Mesothelial cell of epicardium (in vitro differentiated cells): Measurements from ENCODE around the gene SMOC2. TPM values are rescaled to one million over a fixed set of nuclear protein-coding genes. Genes with fewer than 3 reads are reported as not detected.

Experiments
- DNase-seq, 2 experiments: peaks; one replicate each; pipeline ENCODE4 v3.0.0; 2021; ENCODE audit warnings: low spot score in 2 of 2; ENCODE audit not compliant: unreplicated experiment in 2 of 2
- H3K27ac Mint-ChIP-seq: 2 replicates; pipeline ENCODE4 v1.8.0; 2021; ENCODE audit warnings: mixed read lengths
- H3K27me3 Mint-ChIP-seq: 2 replicates; pipeline ENCODE4 v1.8.0; 2021; ENCODE audit warnings: low read depth, mixed read lengths
- H3K36me3 Mint-ChIP-seq: 2 replicates; pipeline ENCODE4 v1.8.0; 2021; ENCODE audit warnings: mixed read lengths
- H3K4me1 Mint-ChIP-seq: 2 replicates; pipeline ENCODE4 v1.8.0; 2021; ENCODE audit warnings: mixed read lengths
- H3K4me3 Mint-ChIP-seq: 2 replicates; pipeline ENCODE4 v1.8.0; 2021; ENCODE audit warnings: mild to moderate bottlenecking, moderate library complexity, mixed read lengths
- H3K9me3 Mint-ChIP-seq: 2 replicates; pipeline ENCODE4 v1.8.0; 2021; ENCODE audit warnings: mixed read lengths
- CTCF ChIP-seq: fragments of 200-600 bp; sonication (generic); IDR thresholded peaks from one replicate; pipeline ENCODE4 v1.5.0; 2021; ENCODE audit warnings: antibody characterized with exemption; ENCODE audit not compliant: unreplicated experiment
- total RNA-seq: library from RNA; stranded (reverse); gene quantifications from 3 replicates; pipeline ENCODE4 v1.2.1, GENCODE V29; 2021

Gene SMOC2
- total RNA-seq, 1 donor from 2014 or later: 4.4 TPM

DNA sequence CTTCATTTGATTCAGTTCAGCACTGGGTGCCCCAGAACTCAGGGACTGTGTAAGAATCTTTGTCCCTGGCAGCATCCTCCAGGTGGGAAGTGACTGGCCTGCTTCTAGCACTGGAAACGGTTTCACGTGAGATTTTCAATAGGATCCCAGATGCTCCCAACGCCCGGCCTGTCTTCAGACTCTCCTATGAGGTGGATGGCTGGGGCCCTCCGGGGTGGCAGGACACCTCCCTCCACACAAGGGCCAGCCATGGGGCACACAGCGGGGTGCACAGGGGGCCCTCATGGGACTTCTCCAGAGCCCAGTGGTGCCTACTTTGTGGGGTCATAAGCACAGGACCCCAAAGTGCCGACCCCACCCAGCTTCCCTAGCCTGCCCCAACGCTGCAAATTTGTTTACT lies 72.8 kb downstream of the SMOC2 start:
- Mint-ChIP-seq H3K36me3 (no peaks in the 10 kb centered on the region), H3K27ac (no peak overlapping the region), H3K9me3 (no peaks in the 10 kb centered on the region), H3K4me3 (no peak overlapping the region), H3K27me3 (no peaks in the 10 kb centered on the region), H3K4me1 (peaks cover 24% of the 10 kb centered on the region)
- no peak for DNase-seq
- TF ChIP-seq CTCF: no peak

DNA sequence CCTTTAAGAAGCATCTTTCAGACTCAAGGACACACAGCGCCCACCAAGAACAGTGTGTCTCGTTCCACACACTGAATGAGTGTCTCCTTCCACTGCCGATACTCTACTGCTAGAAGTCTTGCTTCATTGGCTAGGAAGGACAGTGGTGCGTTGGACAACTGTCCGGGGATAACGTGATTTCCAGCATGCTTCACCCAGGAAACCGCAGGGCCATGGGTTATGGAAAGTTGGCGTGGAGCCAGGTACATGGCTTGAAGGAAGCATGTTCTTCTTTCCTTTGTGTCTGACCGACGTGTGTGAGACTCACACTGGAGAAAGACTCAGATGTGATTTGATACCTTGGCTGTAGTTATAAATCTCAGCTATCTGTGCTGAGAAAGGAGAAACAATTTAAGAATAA lies 73.2 kb downstream of the SMOC2 start:
- no peaks in the 10 kb centered on the region for H3K27me3 Mint-ChIP-seq
- no peak for DNase-seq
- peaks cover 24% of the 10 kb centered on the region for H3K4me1 Mint-ChIP-seq
- H3K36me3 Mint-ChIP-seq: no peaks in the 10 kb centered on the region
- H3K4me3 Mint-ChIP-seq: no peak overlapping the region
- no peak overlapping the region for H3K27ac Mint-ChIP-seq
- TF ChIP-seq CTCF: no peak
- H3K9me3 Mint-ChIP-seq: no peaks in the 10 kb centered on the region

DNA sequence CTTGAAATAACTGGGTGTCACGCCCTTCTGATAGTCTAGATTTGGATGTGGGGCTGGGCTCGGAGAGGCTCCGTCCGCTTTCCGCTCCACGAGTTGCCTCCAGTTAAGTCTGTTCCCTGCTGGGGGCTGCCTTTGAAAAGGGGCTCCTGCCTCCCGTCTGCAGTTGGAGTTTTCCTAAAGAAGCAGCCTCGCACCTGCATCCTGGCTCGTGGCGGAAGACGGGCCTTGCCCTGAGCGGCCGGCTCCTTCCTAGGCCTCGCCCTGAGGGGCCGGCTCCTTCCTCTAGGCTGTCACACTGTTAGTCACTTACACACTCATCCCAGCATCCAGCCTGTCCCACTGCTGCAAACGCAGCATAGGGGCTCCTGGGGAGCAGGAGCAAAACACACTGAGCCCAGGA lies 74.4 kb downstream of the SMOC2 start:
- no peaks in the 10 kb centered on the region for H3K36me3 Mint-ChIP-seq
- DNase-seq: no peak
- H3K27ac Mint-ChIP-seq: no peak overlapping the region
- H3K4me3 Mint-ChIP-seq: no peak overlapping the region
- H3K4me1 Mint-ChIP-seq: peaks cover 19% of the 10 kb centered on the region
- no peaks in the 10 kb centered on the region for H3K27me3 Mint-ChIP-seq
- no peaks in the 10 kb centered on the region for H3K9me3 Mint-ChIP-seq
- TF ChIP-seq CTCF: no peak

GRCh38 chr6:168516944-168517741 lies 76.2 kb downstream of the SMOC2 start:
- Mint-ChIP-seq H3K36me3 (no peaks in the 10 kb centered on the region), H3K27me3 (no peaks in the 10 kb centered on the region), H3K27ac (no peak overlapping the region), H3K9me3 (no peaks in the 10 kb centered on the region), H3K4me3 (no peak overlapping the region), H3K4me1 (peaks cover 19% of the 10 kb centered on the region)
- TF ChIP-seq CTCF: no peak
- no peak for DNase-seq

DNA sequence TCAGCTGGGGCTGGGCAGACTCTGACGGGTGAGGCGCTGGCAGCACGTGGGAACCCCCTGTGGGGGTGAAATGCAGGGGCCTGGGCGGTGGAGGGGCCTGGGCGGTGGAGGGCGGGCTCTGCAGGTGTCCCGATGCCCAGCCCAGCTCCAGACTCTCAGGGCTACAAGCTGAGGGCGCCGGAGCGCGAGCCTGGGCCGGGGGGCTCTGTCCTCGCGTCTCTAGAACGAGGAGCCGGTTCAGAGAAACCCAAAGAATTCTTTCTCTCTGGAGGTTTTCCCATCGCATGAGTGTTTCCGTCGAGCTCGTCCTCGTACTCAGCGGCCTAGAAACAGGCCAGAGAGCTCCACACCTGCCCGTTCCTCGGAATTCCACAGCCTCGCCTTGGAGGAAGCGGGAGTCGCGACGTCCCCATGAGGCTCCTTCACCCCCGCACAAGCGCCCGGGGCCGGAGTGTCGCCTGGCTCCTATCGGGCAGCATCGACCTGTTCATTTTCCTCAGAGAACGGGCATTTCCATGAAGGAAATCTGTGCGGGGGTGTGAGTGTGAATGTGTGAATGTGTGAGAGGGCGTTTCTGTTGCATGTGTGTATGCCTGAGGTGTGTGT lies 76.9 kb downstream of the SMOC2 start:
- no peak for TF ChIP-seq CTCF
- Mint-ChIP-seq H3K4me1 (peaks cover 19% of the 10 kb centered on the region), H3K4me3 (no peak overlapping the region), H3K27ac (no peak overlapping the region), H3K36me3 (no peaks in the 10 kb centered on the region), H3K27me3 (no peaks in the 10 kb centered on the region), H3K9me3 (no peaks in the 10 kb centered on the region)
- no peak for DNase-seq
